Panc1 (cell line): Measurements from ENCODE around the gene SYTL1.

Source experiments
- CTCF ChIP-seq: fragments of 450-650 bp; IDR thresholded peaks from 2 replicates; pipeline ENCODE4 v1.5.1; 2017; ENCODE audit warnings: mild to moderate bottlenecking
- POLR2AphosphoS5 ChIP-seq: IDR thresholded peaks from 2 replicates; pipeline ENCODE4 v1.6.1; 2012; ENCODE audit warnings: mild to moderate bottlenecking, low read depth, low read length, moderate library complexity
- REST ChIP-seq, 2 experiments: IDR thresholded peaks; 2 replicates each; pipeline ENCODE4 v1.6.1; 2011 to 2012; ENCODE audit warnings: low read depth in 2 of 2, control low read depth in 1 of 2, low read length in 1 of 2, mild to moderate bottlenecking in 1 of 2, moderate library complexity in 1 of 2; ENCODE audit not compliant: insufficient read depth in 1 of 2
- SIN3A ChIP-seq: IDR thresholded peaks from 2 replicates; pipeline ENCODE4 v1.6.1; 2012; ENCODE audit warnings: low read depth, mild to moderate bottlenecking, low read length, moderate library complexity, borderline replicate concordance; ENCODE audit not compliant: insufficient read depth
- TCF7L2 ChIP-seq: IDR thresholded peaks from 2 replicates; pipeline ENCODE4 v1.6.1; 2011; ENCODE audit warnings: mild to moderate bottlenecking, low read depth, low read length, inconsistent platforms

GRCh38 chr1:27380766-27381733 is 39.2 kb downstream of the SYTL1 start:
- TF ChIP-seq CTCF = no peak
- no peak for TF ChIP-seq REST (IDR thresholded peaks at IDR 0.05; ENCODE audit: insufficient read depth in 1 of 2, low read depth in 2 of 2, low read length in 1 of 2)
- TF ChIP-seq SIN3A = no peak
- no peak for TF ChIP-seq POLR2AphosphoS5
- TF ChIP-seq TCF7L2 = no peak
